ENCODE results near the gene DGKG.

The DGKG gene

GRCh38 chr3:186367631-186368030 is 5.6 kb upstream of the DGKG start:
- no peak for DNase-seq

DNA sequence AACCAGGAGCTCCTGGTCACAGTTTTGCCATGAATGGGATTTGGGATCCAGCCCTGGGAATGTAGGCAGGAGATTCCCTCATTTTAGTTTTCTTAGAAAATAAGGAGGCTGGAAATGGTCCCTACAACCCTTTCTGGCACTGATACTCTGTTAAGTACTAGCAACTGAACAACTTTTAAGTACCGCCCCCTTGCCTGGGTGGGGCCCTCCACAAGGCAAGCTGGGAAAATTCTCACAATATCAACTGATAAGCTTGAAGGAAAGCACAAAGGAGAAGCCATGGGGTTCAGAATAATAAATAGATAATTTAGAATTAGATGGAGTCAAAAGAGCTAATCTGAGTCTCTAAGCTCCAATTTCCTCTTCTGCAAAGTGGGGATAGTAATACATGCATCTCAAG is 4.2 kb upstream of the DGKG start:
- DNase-seq = no peak

GRCh38 chr3:186365202-186365974 is 3.4 kb upstream of the DGKG start:
- DNase-seq = no peak

- DNase-seq = no peak
Observed at GRCh38 chr3:186362988-186363387, 954 bp upstream of the DGKG start.

- DNase-seq = no peak
Observed at GRCh38 chr3:186362537-186362842, 456 bp upstream of the DGKG start.

DNA sequence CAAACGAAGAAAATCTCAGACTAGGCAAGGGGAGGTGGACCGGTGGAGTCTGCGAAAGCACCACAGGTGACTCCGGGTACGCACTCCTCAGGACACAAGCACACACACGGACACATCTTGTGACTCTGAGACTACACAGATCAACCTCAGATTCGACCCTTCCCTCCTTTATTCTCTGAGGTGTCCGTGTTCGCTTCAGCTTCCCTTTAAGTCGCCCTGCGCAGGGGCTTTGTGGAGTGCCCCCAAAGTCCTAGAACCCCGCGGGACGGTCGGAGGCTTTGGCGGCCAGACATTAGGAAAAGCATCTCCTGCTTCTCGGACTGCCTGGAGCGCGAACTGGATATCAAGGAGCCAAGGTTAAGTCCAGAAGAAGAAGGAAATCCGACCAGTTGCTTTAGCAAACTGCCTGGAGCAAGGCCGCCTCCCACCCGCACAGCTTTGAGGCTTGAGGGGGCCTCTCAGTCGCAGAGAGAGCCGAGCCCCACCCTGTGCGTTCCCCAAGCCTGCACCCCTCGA is 730 bp downstream of the DGKG start:
- no peak for DNase-seq

DNA sequence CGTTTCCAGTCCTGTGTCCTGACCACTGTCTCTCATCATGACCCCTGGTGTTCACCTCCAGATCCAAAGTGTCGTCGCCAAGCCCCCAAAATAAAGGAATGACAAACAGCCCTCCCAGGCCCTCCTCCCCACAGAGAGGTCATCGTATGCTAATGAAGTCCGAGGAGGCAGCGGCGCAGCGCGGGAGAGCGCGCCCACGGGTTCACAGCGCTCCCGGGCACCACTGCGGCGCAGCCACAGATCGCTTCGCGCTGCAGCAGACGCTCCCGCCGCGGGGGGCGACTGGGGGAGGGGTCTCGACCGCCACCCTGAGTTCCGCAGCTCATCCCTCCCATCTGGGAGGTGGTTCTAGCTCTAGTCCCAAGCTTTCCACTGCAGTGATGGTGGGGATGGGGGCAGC is 1.3 kb downstream of the DGKG start:
- DNase-seq = no peak

- DNase-seq = no peak
Observed at GRCh38 chr3:186359078-186359477, 3.0 kb downstream of the DGKG start.

DNA sequence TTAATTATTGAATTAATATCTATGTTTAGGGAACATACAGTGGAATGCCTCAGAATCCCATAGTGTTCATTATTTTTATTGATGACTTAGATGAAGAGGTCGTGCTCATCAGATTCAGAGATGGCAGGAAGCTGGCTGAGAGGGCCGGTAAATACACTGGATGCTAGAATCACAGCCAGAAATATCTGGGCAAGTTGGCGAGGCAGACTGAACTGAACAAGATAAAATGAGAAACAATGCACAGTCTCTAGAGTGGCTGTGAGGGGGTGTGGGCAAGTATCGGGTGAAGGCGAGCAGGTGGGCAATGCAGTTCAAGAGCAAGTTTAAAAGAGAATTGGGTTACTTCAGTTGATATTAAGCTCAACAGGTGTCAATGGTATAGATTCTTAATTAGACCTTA is 5.9 kb downstream of the DGKG start:
- DNase-seq = no peak

- no peak for DNase-seq
Observed at GRCh38 chr3:186354100-186354499, 7.9 kb downstream of the DGKG start.

DNA sequence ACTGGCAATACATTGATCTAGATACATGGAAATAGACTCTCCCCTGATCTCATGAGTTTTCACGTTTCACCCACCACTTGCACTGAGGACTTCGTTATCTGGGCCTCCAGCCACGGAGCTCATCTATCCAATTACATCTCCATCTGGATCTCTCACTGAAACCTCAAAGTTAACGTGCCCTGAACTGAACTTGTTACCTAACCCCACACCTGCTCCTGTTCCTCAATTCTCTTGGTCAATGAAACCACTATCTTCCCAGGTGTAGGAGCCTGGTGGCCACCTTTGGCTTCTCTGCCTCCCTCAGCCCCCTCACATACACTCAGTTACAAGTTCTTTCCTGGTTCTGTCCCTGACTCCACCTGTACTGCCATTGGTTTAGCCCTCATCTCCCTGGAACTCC is 9.7 kb downstream of the DGKG start:
- no peak for DNase-seq

- no peak for DNase-seq
Observed at GRCh38 chr3:186342197-186342596, 19.8 kb downstream of the DGKG start.

- no peak for DNase-seq
Observed at GRCh38 chr3:186340204-186340603, 21.8 kb downstream of the DGKG start.

DNA sequence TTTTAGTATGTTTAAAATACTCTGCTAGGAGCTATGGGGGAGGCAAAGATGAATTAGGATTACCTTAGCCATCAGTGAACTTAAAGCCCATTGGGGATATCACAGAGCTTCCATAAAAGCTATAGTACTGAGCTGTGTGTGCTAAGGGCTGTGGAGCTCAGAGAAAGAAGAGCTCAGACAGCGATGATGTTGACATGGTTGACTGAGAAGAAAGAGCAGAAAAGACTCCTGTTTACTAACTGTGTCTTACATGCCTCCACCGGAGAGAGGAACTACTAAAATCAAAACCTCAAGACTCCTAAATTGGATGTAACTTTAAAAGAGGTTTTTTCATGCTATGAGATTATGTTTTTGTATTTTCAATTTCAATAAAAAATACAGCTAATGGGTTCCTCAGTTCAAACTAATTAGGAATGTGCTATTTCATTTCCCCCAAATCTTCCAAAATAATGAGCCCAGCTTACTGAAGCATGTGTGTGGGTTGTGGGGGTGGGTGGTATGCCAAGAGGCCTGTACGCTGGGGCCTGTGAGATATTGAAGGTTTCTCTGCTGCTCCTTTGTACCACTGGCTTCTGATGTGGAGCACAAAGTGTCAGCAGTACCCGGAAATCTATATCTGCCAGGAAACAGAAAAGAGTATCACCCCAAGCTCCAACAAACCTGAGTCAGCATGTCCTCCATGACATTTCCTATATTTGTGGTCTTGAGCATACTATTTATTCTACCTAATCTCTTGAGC is 22.7 kb downstream of the DGKG start:
- no peak for DNase-seq

DNA sequence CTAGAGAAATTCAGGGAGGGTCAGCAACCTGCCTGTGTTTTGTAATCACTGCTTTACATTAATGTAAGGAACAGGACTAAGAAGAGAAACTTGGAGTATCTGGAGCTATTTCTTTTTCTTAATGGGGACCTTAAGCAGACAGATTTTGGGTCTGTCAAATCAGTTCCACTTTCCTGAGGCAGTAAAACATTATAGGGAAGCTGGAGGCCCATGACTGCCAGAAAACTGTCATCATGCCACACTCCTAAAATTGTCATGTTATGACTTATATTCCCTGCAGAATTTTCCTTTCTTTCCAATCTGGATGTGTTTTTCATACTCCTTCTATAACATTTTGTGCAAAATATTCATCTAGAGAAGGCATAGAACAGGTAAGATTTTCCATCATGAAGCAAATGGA is 28.8 kb downstream of the DGKG start:
- DNase-seq = no peak

GRCh38 chr3:186330772-186331460 is 31.1 kb downstream of the DGKG start:
- DNase-seq = no peak

- DNase-seq = no peak
Observed at GRCh38 chr3:186329589-186329988, 32.4 kb downstream of the DGKG start.

- no peak for DNase-seq
Observed at GRCh38 chr3:186327912-186328487, 34.0 kb downstream of the DGKG start.

DNA sequence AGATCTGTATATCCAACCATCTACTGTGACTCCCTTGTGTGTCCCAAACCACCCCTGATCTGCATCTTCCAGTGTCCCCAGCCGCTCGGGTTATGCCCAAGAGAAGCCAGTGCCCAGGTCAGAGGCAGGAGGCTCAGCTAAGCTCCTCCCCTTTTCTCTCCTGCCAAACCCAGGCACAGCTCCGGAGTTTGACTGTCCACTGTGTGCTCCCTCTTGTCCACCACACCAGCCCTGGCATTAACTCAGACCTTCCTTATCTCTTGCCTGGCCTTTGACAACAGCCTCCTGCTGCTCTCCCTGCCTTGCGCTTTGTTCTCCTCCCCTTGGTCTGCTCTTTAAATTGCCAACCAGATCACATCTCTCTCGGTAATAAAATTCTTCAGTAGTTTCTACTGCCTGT is 39.3 kb downstream of the DGKG start:
- no peak for DNase-seq

- DNase-seq = no peak
Observed at GRCh38 chr3:186321746-186322145, 40.3 kb downstream of the DGKG start.

DNA sequence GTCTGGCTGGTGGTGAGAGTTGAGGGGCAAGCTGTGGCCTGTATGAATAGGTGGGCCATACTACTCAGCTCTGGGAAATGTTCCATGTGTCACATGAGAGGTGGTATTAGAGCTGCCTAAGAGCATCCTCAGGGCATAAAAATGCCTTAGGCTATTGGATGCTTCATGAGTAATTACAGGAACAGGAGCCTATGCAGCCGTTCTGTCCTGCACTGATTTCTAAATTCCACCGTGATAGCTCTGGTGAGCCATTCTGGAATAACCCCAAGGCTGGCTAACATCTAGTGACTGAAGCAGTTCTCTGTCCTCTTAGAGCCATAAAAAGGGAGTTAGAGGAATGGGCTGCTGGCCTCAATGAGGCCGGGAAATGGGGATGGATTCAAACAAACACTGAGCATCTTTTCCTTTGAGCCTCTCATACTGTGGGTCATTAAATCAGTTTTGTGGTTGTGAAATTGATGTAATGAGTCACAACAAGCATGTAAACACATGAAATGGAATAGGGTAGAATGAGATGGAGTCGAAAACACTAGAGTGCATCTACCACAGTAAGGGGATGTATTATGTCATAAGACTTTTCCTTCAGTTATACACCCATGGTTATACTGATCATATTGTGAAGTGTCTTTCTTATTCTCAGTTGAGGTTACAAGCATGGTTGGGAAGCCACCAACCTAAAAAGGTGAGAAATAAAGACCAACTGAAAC is 41.0 kb downstream of the DGKG start:
- no peak for DNase-seq

- no peak for DNase-seq
Observed at GRCh38 chr3:186319945-186320344, 42.1 kb downstream of the DGKG start.

- no peak for DNase-seq
Observed at GRCh38 chr3:186318135-186318534, 43.9 kb downstream of the DGKG start.
